K562 (cell line): ENCODE results near the gene DIPK1B. TPM values are rescaled to one million over a fixed set of nuclear protein-coding genes. Genes with fewer than 3 reads are reported as not detected.

ENCODE experiments used
- CCNT2 ChIP-seq: IDR thresholded peaks from 2 replicates; pipeline ENCODE4 v1.6.1; 2011; ENCODE audit warnings: borderline replicate concordance, low read depth, mild to moderate bottlenecking, moderate library complexity, mixed read lengths, low read length; ENCODE audit not compliant: insufficient read length; ENCODE audit errors: extremely low read depth
- CHD4 ChIP-seq: fragments of 200-600 bp; sonication (generic); IDR thresholded peaks from 3 replicates; pipeline ENCODE4 v1.6.1; 2012; ENCODE audit warnings: low read depth, mild to moderate bottlenecking, mixed read lengths, low read length, inconsistent platforms; ENCODE audit not compliant: insufficient read depth, insufficient replicate concordance, poor library complexity, severe bottlenecking
- E2F6 ChIP-seq, 2 experiments: IDR thresholded peaks; 2 replicates each; pipeline ENCODE4 v1.6.1; 2011; ENCODE audit warnings: borderline replicate concordance in 1 of 2, control low read depth in 1 of 2, low read depth in 1 of 2, low read length in 1 of 2, mild to moderate bottlenecking in 1 of 2, mixed read lengths in 1 of 2, moderate library complexity in 1 of 2; ENCODE audit not compliant: insufficient read depth in 1 of 2, insufficient read length in 1 of 2, poor library complexity in 1 of 2, severe bottlenecking in 1 of 2; ENCODE audit errors: extremely low read depth in 1 of 2
- FOXA1 ChIP-seq: fragments of 450-650 bp; IDR thresholded peaks from 2 replicates; pipeline ENCODE4 v1.6.1; 2016; ENCODE audit warnings: mild to moderate bottlenecking, borderline replicate concordance
- HOXB6 ChIP-seq: fragments of 250-450 bp; sonication (Bioruptor Pico); IDR thresholded peaks from 2 replicates; pipeline ENCODE4 v1.5.1; 2022; ENCODE audit warnings: mild to moderate bottlenecking, borderline replicate concordance
- KLF13 ChIP-seq: fragments of 450-650 bp; IDR thresholded peaks from 2 replicates; pipeline ENCODE4 v1.6.1; 2016; ENCODE audit warnings: missing genetic modification characterization, low read depth, mild to moderate bottlenecking, missing compliant biosample characterization, moderate library complexity, borderline replicate concordance
- MECOM ChIP-seq: fragments of 250-450 bp; sonication (Bioruptor Pico); IDR thresholded peaks from 2 replicates; pipeline ENCODE4 v1.8.0; 2022; ENCODE audit warnings: inconsistent platforms
- MYBL2 ChIP-seq, 2 experiments: fragments of 450-650 bp in 1 of 2; sonication (generic) in 1 of 2; formaldehyde crosslinking in 1 of 2; IDR thresholded peaks; 2 replicates each; pipeline versions ENCODE4 v1.6.1 to v1.8.1; 2017 to 2022; ENCODE audit warnings: borderline replicate concordance in 1 of 2, inconsistent platforms in 1 of 2, low read depth in 1 of 2, mild to moderate bottlenecking in 1 of 2, missing genetic modification reagents in 1 of 2, moderate library complexity in 1 of 2
- NONO ChIP-seq, 2 experiments: fragments of 200-400 bp in 1 of 2; fragments of 450-650 bp in 1 of 2; formaldehyde crosslinking in 1 of 2; IDR thresholded peaks; 2 replicates each; pipeline ENCODE4 v1.6.1; 2017; ENCODE audit warnings: low read depth in 2 of 2, mild to moderate bottlenecking in 2 of 2, moderate library complexity in 2 of 2, low read length in 1 of 2
- POLR3A ChIP-seq: IDR thresholded peaks from 2 replicates; pipeline ENCODE4 v1.6.1; 2011; ENCODE audit warnings: borderline replicate concordance, mild to moderate bottlenecking, moderate library complexity; ENCODE audit not compliant: insufficient read length, insufficient read depth; ENCODE audit errors: extremely low read depth
- PRPF4 ChIP-seq: fragments of 200-400 bp; formaldehyde crosslinking; IDR thresholded peaks from one replicate; pipeline ENCODE4 v1.6.1; 2017; ENCODE audit warnings: low read length, low read depth, mild to moderate bottlenecking; ENCODE audit not compliant: insufficient read depth, poor library complexity, severe bottlenecking
- SOX6 ChIP-seq: fragments of 450-650 bp; IDR thresholded peaks from 2 replicates; pipeline ENCODE4 v1.6.1; 2014; ENCODE audit warnings: mild to moderate bottlenecking
- ZNF592 ChIP-seq: fragments of 450-650 bp; IDR thresholded peaks from 2 replicates; pipeline ENCODE4 v1.6.1; 2017; ENCODE audit warnings: antibody characterized with exemption, mild to moderate bottlenecking
- ZNF639 ChIP-seq, 2 experiments: fragments of 200-800 bp in 1 of 2; sonication (Bioruptor generic) in 1 of 2; sonication (generic) in 1 of 2; formaldehyde crosslinking in 1 of 2; IDR thresholded peaks in 1 of 2; conservative IDR thresholded peaks in 1 of 2; 2 replicates each; pipeline versions ENCODE4 v1.5.0 to v1.6.1; 2016 to 2020; ENCODE audit warnings: missing compliant biosample characterization in 1 of 2, missing genetic modification characterization in 1 of 2, missing genetic modification reagents in 1 of 2
- polyA plus RNA-seq, 8 experiments: library from polyadenylated mRNA; depleted of rRNA in 4 of 8; stranded (reverse) in 5 of 8; unstranded in 3 of 8; fragments of >200 nt; fragmentation: Nextera tagmentation in 2 of 8; fragmentation: Illumina TruSeq in 1 of 8; extraction: Ambion mirVana in 2 of 8; extraction: Trizol in 1 of 8; gene quantifications; 2 replicates each; pipeline versions ENCODE4 v1.2.1 to v1.2.3, GENCODE V29; 2011 to 2014; ENCODE audit warnings: inconsistent platforms in 1 of 8, missing spikeins in 1 of 8
- total RNA-seq, 7 experiments: library from RNA; depleted of rRNA in 6 of 7; stranded (reverse); fragments of >200 nt in 6 of 7; fragmentation: Illumina TruSeq in 2 of 7; extraction: Trizol in 2 of 7; gene quantifications; 2 replicates each; pipeline versions ENCODE4 v1.2.1 to v1.2.3, GENCODE V29; 2011 to 2021; ENCODE audit warnings: low replicate concordance in 1 of 7

The DIPK1B gene
- total and polyA plus RNA-seq, 9 of the 15 experiments (the other 6 are each of a cell fraction or from before 2014, with no cell fraction given), result 0.08 to 22.3 (median 5.9) TPM

GRCh38 chr9:136686794-136687711 is 25.3 kb upstream of the DIPK1B start, which contains the start of gene AGPAT2 (continued):
- TF ChIP-seq E2F6 (IDR thresholded peaks at IDR 0.05; ENCODE audit: borderline replicate concordance in 1 of 2, extremely low read depth in 1 of 2, insufficient read depth in 1 of 2, insufficient read length in 1 of 2, low read depth in 1 of 2, low read length in 1 of 2, poor library complexity in 1 of 2, severe bottlenecking in 1 of 2) (peak; percentile 54 to 84), ZNF639 (CRISPR knock-in tag; conservative IDR thresholded peaks at IDR 0.05 in 1 of 2, IDR thresholded peaks at IDR 0.05 in 1 of 2) (peak in 1 of 2 experiments; percentile 96; a peak in 2 of 4 replicates), HOXB6 (CRISPR knock-in tag) (no peak), POLR3A (no peak), CHD4 (no peak), FOXA1 (no peak), CCNT2 (peak; percentile 61), SOX6 (peak; percentile 41; the same call in 1 of the 2 replicates), ZNF592 (no peak; the same call in 1 of the 2 replicates), PRPF4 (no peak), MYBL2 (IDR thresholded peaks at IDR 0.05; ENCODE audit: low read depth) (no peak), MYBL2 (CRISPR knock-in tag; IDR thresholded peaks at IDR 0.05; ENCODE audit: borderline replicate concordance) (no peak), KLF13 (0 out of 2 replicates have a peak, but pooled peaks have one; percentile 62), NONO (IDR thresholded peaks at IDR 0.05; ENCODE audit: low read depth in 2 of 2, low read length in 1 of 2) (peak; percentile 68 to 94; a peak in 3 of 4 replicates), MECOM (CRISPR knock-in tag) (no peak)
